ENCODE data around the gene STK25. TPM values are rescaled to one million over a fixed set of nuclear protein-coding genes. Genes with fewer than 3 reads are reported as not detected.

STK25 gene
- total RNA-seq, 1 experiment from 2014 or later: 159 TPM

- Mint-ChIP-seq H3K27me3 (ENCODE audit: unreplicated experiment) (no peaks in the 10 kb centered on the region), H3K27ac (ENCODE audit: unreplicated experiment) (no peak overlapping the region), H3K4me1 (ENCODE audit: low read depth, unreplicated experiment) (no peaks in the 10 kb centered on the region), H3K36me3 (ENCODE audit: insufficient read depth, unreplicated experiment) (peaks cover 17% of the 10 kb centered on the region), H3K4me3 (ENCODE audit: low read depth, unreplicated experiment) (no peak overlapping the region), H3K9me3 (ENCODE audit: low read depth, unreplicated experiment) (no peaks in the 10 kb centered on the region)
- no TSS peak for BruUV-seq (replicated peaks)
- intact Hi-C loops (cut with micrococcal nuclease; ENCODE audit: unreplicated experiment): no loop called here
- no peak for DNase-seq
- CTCF ChIA-PET: no interaction called here
- no peak for TF ChIP-seq CTCF (IDR thresholded peaks at IDR 0.05; ENCODE audit: unreplicated experiment)
These were observed 40.5 kb downstream of the STK25 start for GRCh38 chr2:241467777-241468475.

GRCh38 chr2:241466230-241466629, 42.2 kb downstream of the STK25 start:
- DNase-seq: no peak
- no TSS peak for BruUV-seq (replicated peaks)
- H3K27ac Mint-ChIP-seq (ENCODE audit: unreplicated experiment): no peak overlapping the region
- H3K27me3 Mint-ChIP-seq (ENCODE audit: unreplicated experiment): no peaks in the 10 kb centered on the region
- no peaks in the 10 kb centered on the region for H3K9me3 Mint-ChIP-seq (ENCODE audit: low read depth, unreplicated experiment)
- CTCF ChIA-PET: interaction anchor here (0.7 kb wide), 1 partner anchor 16 kb away, joined by 3 read pairs; no protein-coding TSS in a partner anchor
- intact Hi-C loops (cut with micrococcal nuclease; ENCODE audit: unreplicated experiment): no loop called here
- H3K4me1 Mint-ChIP-seq (ENCODE audit: low read depth, unreplicated experiment): no peaks in the 10 kb centered on the region
- no peak for TF ChIP-seq CTCF (IDR thresholded peaks at IDR 0.05; ENCODE audit: unreplicated experiment)
- H3K36me3 Mint-ChIP-seq (ENCODE audit: insufficient read depth, unreplicated experiment): peaks cover 8% of the 10 kb centered on the region
- H3K4me3 Mint-ChIP-seq (ENCODE audit: low read depth, unreplicated experiment): no peak overlapping the region

GRCh38 chr2:241465543-241465942, 42.8 kb downstream of the STK25 start:
- Mint-ChIP-seq H3K4me3 (ENCODE audit: low read depth, unreplicated experiment) (no peak overlapping the region), H3K27me3 (ENCODE audit: unreplicated experiment) (no peaks in the 10 kb centered on the region), H3K9me3 (ENCODE audit: low read depth, unreplicated experiment) (no peaks in the 10 kb centered on the region), H3K4me1 (ENCODE audit: low read depth, unreplicated experiment) (no peaks in the 10 kb centered on the region), H3K36me3 (ENCODE audit: insufficient read depth, unreplicated experiment) (peaks cover 10% of the 10 kb centered on the region), H3K27ac (ENCODE audit: unreplicated experiment) (no peak overlapping the region)
- no peak for TF ChIP-seq CTCF (IDR thresholded peaks at IDR 0.05; ENCODE audit: unreplicated experiment)
- CTCF ChIA-PET: no interaction called here
- DNase-seq: no peak
- BruUV-seq (replicated peaks): no TSS peak
- intact Hi-C loops (cut with micrococcal nuclease; ENCODE audit: unreplicated experiment): no loop called here

- TF ChIP-seq CTCF (IDR thresholded peaks at IDR 0.05; ENCODE audit: unreplicated experiment): no peak
These were observed 44.9 kb downstream of the STK25 start for GRCh38 chr2:241463276-241464135.

More at GRCh38 chr2:241463276-241464135, 44.9 kb downstream of the STK25 start:
- no peak for DNase-seq
- Mint-ChIP-seq H3K27me3 (ENCODE audit: unreplicated experiment) (no peaks in the 10 kb centered on the region), H3K4me3 (ENCODE audit: low read depth, unreplicated experiment) (no peak overlapping the region), H3K27ac (ENCODE audit: unreplicated experiment) (no peak overlapping the region), H3K9me3 (ENCODE audit: low read depth, unreplicated experiment) (no peaks in the 10 kb centered on the region), H3K4me1 (ENCODE audit: low read depth, unreplicated experiment) (no peaks in the 10 kb centered on the region), H3K36me3 (ENCODE audit: insufficient read depth, unreplicated experiment) (peaks cover 10% of the 10 kb centered on the region)
- no TSS peak for BruUV-seq (replicated peaks)
- CTCF ChIA-PET: interaction anchor here (1.1 kb wide), 1 partner anchor 44 kb away, joined by 3 read pairs; no protein-coding TSS in a partner anchor
- intact Hi-C loops (cut with micrococcal nuclease; ENCODE audit: unreplicated experiment): no loop called here
